Endothelial cell of umbilical vein (primary cell): ENCODE data around the gene TF. TPM values are rescaled to one million over a fixed set of nuclear protein-coding genes. Genes with fewer than 3 reads are reported as not detected.

Source experiments
- BruUV-seq: library from RNA; stranded (reverse); fragments of 400-500 nt; replicated peaks from 2 replicates; lab custom pipeline; 2021; lab: Mats Ljungman, UMichigan
- CTCF ChIA-PET: fragments of 300-600, 350-600 bp; sonication (Branson Sonifier 250); formaldehyde crosslinking; loops from one replicate; lab custom pipeline; 2021; ENCODE audit warnings: antibody characterized with exemption, inconsistent platforms; lab: Charles Lee
- POLR2A ChIA-PET: fragments of 300-600, 350-600 bp; sonication (Branson Sonifier 250); formaldehyde crosslinking; loops from one replicate; lab custom pipeline; 2021; ENCODE audit warnings: antibody characterized with exemption, inconsistent platforms; lab: Charles Lee
- DNase-seq: peaks from one replicate; pipeline ENCODE4 v3.0.0-alpha.2; 2011; ENCODE audit warnings: low read depth, low spot score
- FAIRE-seq: peaks from 2 replicates; lab custom pipeline; 2011; peaks lifted over from hg19 to GRCh38; lab: Jason Lieb, UNC
- H2AFZ ChIP-seq: 2 replicates; pipeline ENCODE4 v1.6.0; 2012; ENCODE audit warnings: low read depth, low read length, control low read depth, inconsistent platforms
- H3K27ac ChIP-seq: 2 replicates; pipeline ENCODE4 v1.5.1; 2011; ENCODE audit warnings: low read depth, mild to moderate bottlenecking, control low read depth, low read length, moderate library complexity; ENCODE audit not compliant: insufficient read depth
- H3K27me3 ChIP-seq, 2 experiments: 2 replicates each; pipeline versions ENCODE4 v1.6.0 to v1.6.1; 2011; ENCODE audit warnings: low read length in 2 of 2, mixed read lengths in 1 of 2; ENCODE audit not compliant: control insufficient read depth in 2 of 2, insufficient read depth in 2 of 2
- H3K36me3 ChIP-seq, 2 experiments: 2 replicates in 1 of 2; 3 replicates in 1 of 2; pipeline ENCODE4 v1.5.1; 2011; ENCODE audit warnings: low read length in 2 of 2, mild to moderate bottlenecking in 1 of 2, moderate library complexity in 1 of 2; ENCODE audit not compliant: control insufficient read depth in 2 of 2, insufficient read depth in 2 of 2; ENCODE audit errors: extremely low read depth in 1 of 2
- H3K4me1 ChIP-seq: 3 replicates; pipeline ENCODE4 v1.5.1; 2011; ENCODE audit warnings: mild to moderate bottlenecking, low read length; ENCODE audit not compliant: control insufficient read depth, insufficient read depth; ENCODE audit errors: extremely low read depth
- H3K4me2 ChIP-seq: 2 replicates; pipeline ENCODE4 v1.6.1; 2011; ENCODE audit warnings: low read length, control low read depth, mixed read lengths; ENCODE audit not compliant: insufficient read depth
- H3K4me3 ChIP-seq, 3 experiments: fragments of 200-600 bp in 1 of 3; sonication (generic), shearing (Covaris generic) in 1 of 3; replicated peaks in 1 of 3; 2 replicates each; pipeline ENCODE4 v1.5.1; 2011 to 2016; ENCODE audit warnings: control low read depth in 3 of 3, low read length in 3 of 3, mild to moderate bottlenecking in 2 of 3, inconsistent platforms in 1 of 3, low read depth in 1 of 3, moderate library complexity in 1 of 3; ENCODE audit not compliant: insufficient read depth in 1 of 3
- H3K79me2 ChIP-seq: 2 replicates; pipeline ENCODE4 v1.6.0; 2012; ENCODE audit warnings: low read length, inconsistent platforms; ENCODE audit not compliant: control insufficient read depth, insufficient read depth
- H3K9ac ChIP-seq: replicated peaks from 2 replicates; pipeline ENCODE3; 2011; ENCODE audit warnings: low read length, control low read depth; ENCODE audit not compliant: insufficient read depth; ENCODE audit errors: extremely low read depth
- H3K9me1 ChIP-seq: replicated peaks from 3 replicates; pipeline ENCODE4 v1.6.0; 2011; ENCODE audit warnings: mild to moderate bottlenecking, low read length; ENCODE audit not compliant: control insufficient read depth, insufficient read depth; ENCODE audit errors: extremely low read depth
- H3K9me3 ChIP-seq: replicated peaks from 2 replicates; pipeline ENCODE4 v1.5.1; 2012; ENCODE audit warnings: low read length, inconsistent platforms; ENCODE audit not compliant: control insufficient read depth, insufficient read depth
- H4K20me1 ChIP-seq: replicated peaks from 2 replicates; pipeline ENCODE3; 2011; ENCODE audit warnings: mild to moderate bottlenecking, low read length; ENCODE audit not compliant: control insufficient read depth, insufficient read depth; ENCODE audit errors: extremely low read depth
- CTCF ChIP-seq, 2 donors: IDR thresholded peaks; 1 replicate in 1 of 2; 2 replicates in 1 of 2; pipeline ENCODE4 v1.5.1; 2011; ENCODE audit warnings: low read length in 2 of 2, mild to moderate bottlenecking in 2 of 2, moderate library complexity in 2 of 2, control low read depth in 1 of 2, inconsistent platforms in 1 of 2, low read depth in 1 of 2; ENCODE audit not compliant: insufficient read depth in 1 of 2; ENCODE audit errors: extremely low read depth in 1 of 2
- EZH2 ChIP-seq: IDR thresholded peaks from 2 replicates; pipeline ENCODE4 v1.6.1; 2012; ENCODE audit warnings: borderline replicate concordance, low read depth, mild to moderate bottlenecking, moderate library complexity, low read length, inconsistent platforms; ENCODE audit not compliant: severe bottlenecking
- FOS ChIP-seq: IDR thresholded peaks from 2 replicates; pipeline ENCODE4 v1.6.1; 2011; ENCODE audit warnings: mild to moderate bottlenecking, low read length, moderate library complexity, borderline replicate concordance; ENCODE audit not compliant: insufficient read depth
- GATA2 ChIP-seq: IDR thresholded peaks from 2 replicates; pipeline ENCODE4 v1.7.0; 2011; ENCODE audit warnings: low read depth, mild to moderate bottlenecking, moderate library complexity, mixed read lengths, low read length; ENCODE audit not compliant: insufficient read length, insufficient read depth
- MAX ChIP-seq: IDR thresholded peaks from 2 replicates; pipeline ENCODE4 v1.6.1; 2011; ENCODE audit not compliant: insufficient read depth, insufficient read length
- MYC ChIP-seq: IDR thresholded peaks from one replicate; pipeline ENCODE4 v1.6.1; 2011; ENCODE audit warnings: mild to moderate bottlenecking, low read depth, low read length
- POLR2A ChIP-seq: IDR thresholded peaks from 2 replicates; pipeline ENCODE4 v1.6.1; 2012; ENCODE audit warnings: low read depth, mild to moderate bottlenecking, control low read depth, low read length
- POLR2AphosphoS5 ChIP-seq: IDR thresholded peaks from 2 replicates; pipeline ENCODE4 v1.6.1; 2012; ENCODE audit warnings: low read depth, mild to moderate bottlenecking, control low read depth, low read length, moderate library complexity; ENCODE audit not compliant: insufficient read depth
- dilution Hi-C: fragments of 300-500 bp; cut with MboI; formaldehyde crosslinking; loops from one replicate; pipeline ENCODE4 v1.15.0; 2019; ENCODE audit warnings: low sequenced_read_pairs; ENCODE audit not compliant: extremely low pct_ligation_motif_present
- intact Hi-C: fragments of 100-400 bp; cut with micrococcal nuclease; formaldehyde crosslinking; loops from one replicate; pipeline ENCODE4 v1.10.0; 2022
- polyA plus RNA-seq, 4 experiments: library from polyadenylated mRNA; depleted of rRNA in 3 of 4; stranded (reverse) in 3 of 4; unstranded in 1 of 4; fragments of >200 nt; gene quantifications; 2 replicates each; pipeline versions ENCODE4 v1.2.1 to v1.2.3, GENCODE V29; 2011 to 2012; ENCODE audit warnings: missing spikeins in 1 of 4
- total RNA-seq: library from RNA; stranded (reverse); gene quantifications from 2 replicates; pipeline ENCODE4 v1.2.3, GENCODE V29; 2021

TF gene
- total and polyA plus RNA-seq, 2 donors (not counting 3 experiments of a cell fraction or from before 2014, with no cell fraction given) = 0.32 to 0.69 TPM

GRCh38 chr3:133712017-133712416 is 34.2 kb upstream of the TF start:
- Histone ChIP-seq H3K4me3 (no peak overlapping the region), H3K4me1 (no peaks in the 10 kb centered on the region), H2AFZ (no peak overlapping the region), H3K36me3 (no peaks in the 10 kb centered on the region), H3K27me3 (peaks cover 8 to 11% of the 10 kb centered on the region in 2 experiments), H3K4me2 (no peak overlapping the region), H4K20me1 (no peaks in the 10 kb centered on the region), H3K27ac (no peak overlapping the region), H3K9me1 (no peaks in the 10 kb centered on the region), H3K9me3 (no peaks in the 10 kb centered on the region), H3K79me2 (no peaks in the 10 kb centered on the region), H3K9ac (no peak overlapping the region)
- DNase-seq = no peak
- CTCF ChIA-PET = no interaction called here
- no peak for FAIRE-seq
- intact Hi-C loops (no loop called here), dilution Hi-C loops (no loop called here)
- BruUV-seq = no TSS peak
- no peak for TF ChIP-seq GATA2
- TF ChIP-seq POLR2AphosphoS5 = no peak
- no peak for TF ChIP-seq EZH2
- TF ChIP-seq FOS = no peak
- no peak for TF ChIP-seq MAX
- TF ChIP-seq MYC = no peak
- no peak for TF ChIP-seq POLR2A
- no peak for TF ChIP-seq CTCF (IDR thresholded peaks at IDR 0.05; ENCODE audit: extremely low read depth in 1 of 2, insufficient read depth in 1 of 2, low read depth in 1 of 2, low read length in 2 of 2)
- POLR2A ChIA-PET = no interaction called here
